Neuron (in vitro differentiated cells): Measurements from ENCODE around the gene DHX40.
"Not testable (repeated sequence)": the region's sequence is repeated elsewhere in the genome, so short reads cannot be mapped to it uniquely, and the experiment has no call there.

ENCODE experiments used
- H2AFZ ChIP-seq: one replicate; pipeline ENCODE4 v1.6.1; 2013; ENCODE audit warnings: low read depth, mild to moderate bottlenecking, inconsistent platforms, low read length, moderate library complexity
- H3K27me3 ChIP-seq: one replicate; pipeline ENCODE4 v1.6.1; 2013; ENCODE audit warnings: low read length; ENCODE audit not compliant: insufficient read depth
- H3K36me3 ChIP-seq: one replicate; pipeline ENCODE4 v1.6.1; 2013; ENCODE audit warnings: low read length; ENCODE audit not compliant: insufficient read depth
- H3K4me1 ChIP-seq: one replicate; pipeline ENCODE4 v1.6.1; 2013; ENCODE audit warnings: low read length; ENCODE audit not compliant: insufficient read depth
- H3K4me3 ChIP-seq: 2 replicates; pipeline ENCODE4 v1.5.1; 2013; ENCODE audit warnings: mild to moderate bottlenecking, low read length, moderate library complexity
- H3K9me3 ChIP-seq: one replicate; pipeline ENCODE4 v1.6.1; 2013; ENCODE audit warnings: low read length

The DHX40 gene, protein sequence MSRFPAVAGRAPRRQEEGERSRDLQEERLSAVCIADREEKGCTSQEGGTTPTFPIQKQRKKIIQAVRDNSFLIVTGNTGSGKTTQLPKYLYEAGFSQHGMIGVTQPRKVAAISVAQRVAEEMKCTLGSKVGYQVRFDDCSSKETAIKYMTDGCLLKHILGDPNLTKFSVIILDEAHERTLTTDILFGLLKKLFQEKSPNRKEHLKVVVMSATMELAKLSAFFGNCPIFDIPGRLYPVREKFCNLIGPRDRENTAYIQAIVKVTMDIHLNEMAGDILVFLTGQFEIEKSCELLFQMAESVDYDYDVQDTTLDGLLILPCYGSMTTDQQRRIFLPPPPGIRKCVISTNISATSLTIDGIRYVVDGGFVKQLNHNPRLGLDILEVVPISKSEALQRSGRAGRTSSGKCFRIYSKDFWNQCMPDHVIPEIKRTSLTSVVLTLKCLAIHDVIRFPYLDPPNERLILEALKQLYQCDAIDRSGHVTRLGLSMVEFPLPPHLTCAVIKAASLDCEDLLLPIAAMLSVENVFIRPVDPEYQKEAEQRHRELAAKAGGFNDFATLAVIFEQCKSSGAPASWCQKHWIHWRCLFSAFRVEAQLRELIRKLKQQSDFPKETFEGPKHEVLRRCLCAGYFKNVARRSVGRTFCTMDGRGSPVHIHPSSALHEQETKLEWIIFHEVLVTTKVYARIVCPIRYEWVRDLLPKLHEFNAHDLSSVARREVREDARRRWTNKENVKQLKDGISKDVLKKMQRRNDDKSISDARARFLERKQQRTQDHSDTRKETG

DNA sequence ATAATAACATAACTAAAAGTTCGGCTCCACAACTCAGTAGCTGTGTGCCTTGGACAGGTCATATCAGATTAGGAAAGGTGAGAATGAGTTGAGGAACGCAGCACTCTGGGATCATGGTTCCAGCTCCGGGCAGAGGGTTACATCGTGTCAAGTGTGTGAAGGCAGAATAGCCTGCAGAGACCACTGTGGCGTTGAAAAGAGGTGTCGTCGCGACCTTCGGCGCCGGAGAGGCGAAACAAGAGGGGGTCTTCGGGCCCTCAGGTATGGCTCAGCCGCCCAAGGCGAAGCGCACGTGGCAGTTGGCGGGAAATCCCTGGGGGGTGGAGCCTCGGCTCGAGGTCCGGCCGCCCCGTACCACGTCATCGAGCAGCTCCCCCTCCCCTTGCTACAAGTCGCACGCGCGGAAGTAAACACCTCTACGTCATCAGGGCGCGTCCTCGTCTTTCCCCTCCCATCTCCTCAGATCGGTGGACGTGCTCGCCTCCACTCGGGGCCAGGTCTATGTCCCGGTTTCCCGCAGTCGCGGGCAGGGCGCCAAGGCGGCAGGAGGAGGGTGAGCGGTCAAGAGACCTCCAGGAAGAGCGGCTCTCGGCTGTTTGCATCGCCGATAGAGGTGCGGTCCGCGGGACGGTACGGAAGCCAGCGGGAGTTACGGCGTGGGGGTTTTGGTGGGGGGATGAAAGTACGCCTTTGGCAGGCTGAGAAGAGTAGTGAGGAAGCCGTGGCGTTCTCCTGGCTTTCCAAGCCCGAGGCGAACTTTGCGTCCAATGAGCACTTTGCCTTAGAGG, at the start of gene DHX40:
Gene DHX40, plus strand, starts transcription at position 440 of the 788 bp plus-strand sequence. Its CDS starts 62 bp downstream, at position 502.
- H2AFZ ChIP-seq, result peak within 1 kb of the TSS; percentile 89
- H3K27me3 ChIP-seq, result no peaks in the 10 kb centered on the region
- no peaks in the 10 kb centered on the region for H3K9me3 ChIP-seq
- peak within 1 kb of the TSS; percentile 86 for H3K4me3 ChIP-seq
- H3K36me3 ChIP-seq, result peaks cover 18% of the 10 kb centered on the region
- peaks cover 7% of the 10 kb centered on the region for H3K4me1 ChIP-seq

DNA sequence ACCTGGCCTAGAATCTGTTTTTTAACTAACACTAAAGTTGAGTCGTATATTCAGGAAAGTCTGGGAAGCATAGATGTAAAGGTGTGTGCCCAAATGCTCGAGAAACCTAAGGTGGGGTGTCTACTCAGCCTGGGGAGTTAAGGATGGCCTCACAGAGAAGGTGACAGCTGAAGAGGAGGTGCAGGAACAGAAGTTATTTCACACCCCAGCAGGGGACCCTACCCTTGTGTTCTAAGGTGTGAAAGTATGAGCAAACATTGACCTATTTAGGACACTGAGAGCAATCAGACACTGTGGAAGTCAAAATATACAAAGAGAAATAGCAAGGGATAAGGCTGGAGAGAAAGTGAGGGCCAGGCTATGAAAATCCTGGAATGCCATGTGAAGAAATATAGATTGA, 49.0 kb upstream of the DHX40 start:
- Histone ChIP-seq H3K27me3 (no peaks in the 10 kb centered on the region), H3K4me3 (no peak overlapping the region), H3K9me3 (no peaks in the 10 kb centered on the region), H3K36me3 (no peaks in the 10 kb centered on the region), H2AFZ (no peak overlapping the region), H3K4me1 (peaks cover 7% of the 10 kb centered on the region)

DNA sequence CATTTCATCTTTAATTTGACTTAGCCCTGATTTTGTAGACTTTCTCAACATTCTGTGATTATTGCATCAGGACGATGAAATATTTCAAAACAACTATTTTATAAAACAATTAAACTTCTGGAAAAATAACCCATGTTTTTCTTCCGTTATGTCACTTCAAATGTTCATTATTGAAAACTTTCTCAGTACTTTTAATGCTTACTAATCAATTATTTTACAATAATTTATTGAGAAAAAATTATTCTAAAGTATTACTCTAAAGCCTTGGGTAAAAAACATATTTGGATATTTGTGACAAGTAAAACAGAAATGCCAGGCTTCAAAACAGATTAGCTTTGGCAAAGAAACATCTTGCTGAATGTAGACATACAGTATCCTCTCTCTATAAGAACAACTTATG, 46.3 kb upstream of the DHX40 start:
- Histone ChIP-seq H3K4me3 (no peak overlapping the region), H3K36me3 (no peaks in the 10 kb centered on the region), H3K4me1 (peaks cover 4% of the 10 kb centered on the region), H3K9me3 (no peaks in the 10 kb centered on the region), H3K27me3 (no peaks in the 10 kb centered on the region), H2AFZ (no peak overlapping the region)

DNA sequence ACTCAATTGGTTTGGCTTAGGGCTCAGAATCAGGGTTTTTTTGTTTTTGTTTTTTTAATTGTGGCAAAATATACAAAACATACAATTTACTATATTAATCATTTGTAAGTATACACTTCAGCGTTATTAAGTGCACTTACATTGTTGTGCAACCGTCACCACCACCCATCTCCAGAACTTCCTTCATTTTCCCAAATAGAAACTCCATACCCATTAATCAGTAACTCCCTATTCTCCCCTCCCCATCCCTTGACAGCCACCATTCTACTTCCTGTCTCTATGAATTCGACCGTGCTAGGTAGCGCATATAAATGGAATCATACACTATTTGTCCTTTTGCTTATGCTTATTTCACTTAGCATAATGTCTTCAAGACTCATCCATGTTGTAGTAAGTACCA, 45.2 kb upstream of the DHX40 start:
- H3K27me3 ChIP-seq, result no peaks in the 10 kb centered on the region
- H3K9me3 ChIP-seq, result no peaks in the 10 kb centered on the region
- H3K4me3 ChIP-seq, result no peak overlapping the region
- H3K4me1 ChIP-seq, result no peaks in the 10 kb centered on the region
- no peak overlapping the region for H2AFZ ChIP-seq
- no peaks in the 10 kb centered on the region for H3K36me3 ChIP-seq

DNA sequence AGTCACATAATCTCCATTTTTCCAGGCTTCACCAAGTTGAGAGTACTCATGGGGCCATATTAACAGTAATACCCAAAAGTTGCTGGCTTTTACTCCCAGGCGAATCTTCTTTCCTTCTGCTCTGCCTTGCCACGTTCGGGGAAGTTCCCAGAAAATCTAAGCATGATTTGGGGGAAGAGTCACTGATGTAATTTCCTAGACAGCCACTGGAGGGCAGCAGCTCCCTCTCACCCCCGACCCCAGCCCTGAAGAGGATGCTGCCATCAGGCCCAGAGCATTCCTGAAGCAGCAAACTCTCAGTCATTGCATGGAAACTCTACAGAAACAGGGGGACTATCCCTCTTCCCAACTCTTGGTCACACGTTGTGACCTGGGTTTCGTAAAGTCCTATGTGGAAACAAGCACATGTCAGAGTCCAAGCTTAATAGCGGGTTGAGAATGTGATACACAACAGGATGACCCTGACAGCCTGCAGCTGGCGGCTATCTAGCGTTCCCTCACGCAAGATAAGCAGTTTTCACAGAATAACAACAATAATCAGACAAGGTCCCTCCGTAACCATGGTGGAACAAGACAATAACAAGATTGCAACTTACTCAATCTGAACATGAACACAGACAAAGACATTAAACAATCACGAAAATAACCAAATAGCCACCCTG, 43.8 kb upstream of the DHX40 start:
- Histone ChIP-seq H3K4me3 (no peak overlapping the region), H3K27me3 (peaks cover 3% of the 10 kb centered on the region), H2AFZ (no peak overlapping the region), H3K36me3 (no peaks in the 10 kb centered on the region), H3K9me3 (no peaks in the 10 kb centered on the region), H3K4me1 (no peaks in the 10 kb centered on the region)

DNA sequence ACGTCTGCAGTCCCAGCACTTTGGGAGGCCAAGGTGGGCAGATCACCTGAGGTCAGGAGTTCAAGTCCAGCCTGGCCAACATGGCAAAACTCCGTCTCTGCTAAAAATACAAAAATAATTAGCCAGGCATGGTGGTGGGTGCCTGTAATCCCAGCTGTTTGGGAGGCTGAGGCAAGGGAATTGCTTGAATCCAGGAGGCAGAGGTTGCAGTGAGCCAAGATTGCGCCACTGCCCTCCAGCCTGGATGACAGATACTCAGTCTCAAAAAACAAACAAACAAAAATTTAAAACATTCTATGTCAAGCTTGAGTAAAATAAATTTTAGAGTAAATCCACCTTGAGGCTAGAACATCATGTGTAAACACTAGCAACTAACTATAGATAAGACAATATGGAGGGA, 40.5 kb upstream of the DHX40 start:
- H3K4me3 ChIP-seq, H3K9me3 ChIP-seq, H2AFZ ChIP-seq, H3K4me1 ChIP-seq, H3K27me3 ChIP-seq, H3K36me3 ChIP-seq: not testable (repeated sequence)

DNA sequence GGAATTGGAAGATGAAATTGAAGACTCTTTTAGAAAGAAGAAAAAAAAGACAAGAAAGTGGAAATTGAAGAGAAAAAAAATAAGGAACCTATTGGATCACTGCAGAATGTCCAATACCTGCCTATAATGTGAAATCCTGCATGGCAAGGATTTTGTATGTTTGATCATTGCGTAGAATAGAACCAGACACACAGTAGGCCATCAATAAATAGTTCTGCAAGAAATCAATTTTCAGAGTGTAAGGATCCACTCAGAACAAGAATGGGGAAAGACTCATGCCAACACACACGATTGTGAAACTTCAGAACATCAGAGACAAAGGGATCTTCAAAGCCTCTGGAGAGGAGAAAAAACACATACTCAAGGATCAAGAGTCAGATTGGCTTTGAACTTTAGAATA, 39.7 kb upstream of the DHX40 start:
- H3K9me3 ChIP-seq, result no peaks in the 10 kb centered on the region
- H3K36me3 ChIP-seq, result no peaks in the 10 kb centered on the region
- H3K27me3 ChIP-seq, result peaks cover 9% of the 10 kb centered on the region
- no peak overlapping the region for H2AFZ ChIP-seq
- no peak overlapping the region for H3K4me3 ChIP-seq
- H3K4me1 ChIP-seq, result no peaks in the 10 kb centered on the region

DNA sequence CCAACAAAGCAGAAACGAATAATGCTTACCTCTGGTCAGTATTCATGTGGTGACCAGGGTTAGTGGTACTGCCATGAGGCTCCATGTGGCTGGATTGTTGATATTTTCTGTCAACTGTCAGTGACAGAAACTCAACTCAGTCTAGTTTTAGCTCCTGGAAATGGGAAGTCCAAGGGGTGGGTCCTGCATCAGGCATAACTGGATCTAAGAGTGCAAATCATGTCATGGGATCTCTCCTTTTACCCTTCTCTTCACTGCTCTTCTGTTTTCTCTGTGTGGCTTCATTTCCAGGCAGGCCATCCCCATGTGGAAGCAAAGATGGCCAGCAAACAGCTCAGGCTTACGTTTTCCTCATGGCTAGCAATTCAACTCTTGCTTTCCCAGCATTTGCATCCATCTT, 39.0 kb upstream of the DHX40 start:
- Histone ChIP-seq H3K9me3 (no peaks in the 10 kb centered on the region), H3K36me3 (no peaks in the 10 kb centered on the region), H3K4me3 (no peak overlapping the region), H2AFZ (no peak overlapping the region), H3K4me1 (no peaks in the 10 kb centered on the region), H3K27me3 (peaks cover 15% of the 10 kb centered on the region)

DNA sequence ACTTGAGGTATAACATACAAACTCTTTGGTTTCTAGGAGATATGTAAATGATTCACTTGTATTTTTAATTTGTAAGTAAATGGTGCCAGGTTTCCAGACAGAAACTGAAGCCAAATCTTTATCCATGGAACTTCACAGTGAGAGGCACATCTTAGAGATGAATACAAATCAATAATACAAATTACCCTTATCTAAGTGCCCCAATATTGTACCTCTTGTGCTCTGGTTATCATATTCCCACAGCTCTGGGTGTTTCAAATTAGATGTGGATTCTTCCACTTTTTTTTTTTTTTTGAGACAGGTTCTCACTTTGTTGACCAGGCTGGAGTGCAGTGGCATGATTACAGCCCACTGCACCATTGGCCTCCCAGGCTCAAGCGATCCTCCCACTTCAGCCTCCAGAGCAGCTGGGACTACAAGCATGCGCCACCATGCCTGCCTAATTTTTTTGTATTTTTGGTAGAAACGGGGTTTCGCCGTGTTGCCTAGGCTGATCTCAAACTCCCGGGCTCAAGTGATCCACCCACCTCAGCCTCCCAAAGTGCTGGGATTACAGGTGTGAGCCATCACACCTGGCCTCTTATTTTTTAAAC, 38.0 kb upstream of the DHX40 start:
- peaks cover 15% of the 10 kb centered on the region for H3K27me3 ChIP-seq
- H3K36me3 ChIP-seq, result no peaks in the 10 kb centered on the region
- no peaks in the 10 kb centered on the region for H3K9me3 ChIP-seq
- H3K4me3 ChIP-seq, result no peak overlapping the region
- H3K4me1 ChIP-seq, result no peaks in the 10 kb centered on the region
- no peak overlapping the region for H2AFZ ChIP-seq

DNA sequence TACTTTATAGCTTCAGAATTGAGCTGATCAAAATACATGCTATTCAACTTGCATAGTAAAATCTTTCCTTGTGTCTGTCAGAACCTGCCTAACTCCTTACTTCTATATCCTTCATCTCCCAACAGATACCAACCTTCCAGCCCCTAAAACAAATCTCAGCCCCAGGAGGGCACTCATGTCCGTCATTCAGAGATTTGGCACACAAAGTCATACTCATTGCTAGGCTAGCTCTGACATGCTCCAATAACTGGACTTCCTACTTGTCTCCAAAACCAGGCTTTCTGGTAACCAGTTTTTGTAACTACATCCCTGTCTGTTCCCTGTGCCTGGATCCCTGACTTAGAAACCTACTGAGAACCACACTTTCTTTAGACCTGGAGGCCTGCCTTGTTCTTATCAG, 37.5 kb upstream of the DHX40 start:
- no peak overlapping the region for H3K4me3 ChIP-seq
- no peak overlapping the region for H2AFZ ChIP-seq
- H3K36me3 ChIP-seq, result no peaks in the 10 kb centered on the region
- no peaks in the 10 kb centered on the region for H3K9me3 ChIP-seq
- H3K4me1 ChIP-seq, result no peaks in the 10 kb centered on the region
- peaks cover 15% of the 10 kb centered on the region for H3K27me3 ChIP-seq

DNA sequence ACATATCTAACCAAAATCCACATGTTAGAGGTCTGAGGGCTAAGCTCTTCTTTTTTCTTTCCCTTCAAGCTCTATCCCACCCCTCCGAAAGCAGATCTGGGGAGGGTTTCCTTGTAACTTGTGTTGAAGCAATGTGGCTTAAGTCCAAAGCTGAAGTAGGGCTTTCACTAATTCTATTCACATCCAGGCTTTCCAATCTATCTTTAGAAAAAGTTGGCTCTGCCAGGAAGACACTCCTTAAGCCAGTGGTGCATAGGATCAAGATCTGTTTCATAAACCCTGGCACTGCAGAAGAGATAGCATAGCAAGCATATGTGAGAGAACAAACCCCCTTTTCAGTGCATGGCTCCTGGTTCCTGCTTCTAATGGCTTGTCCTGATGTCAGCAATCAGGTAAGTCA, 34.9 kb upstream of the DHX40 start:
- Histone ChIP-seq H3K4me3 (no peak overlapping the region), H3K9me3 (no peaks in the 10 kb centered on the region), H3K36me3 (no peaks in the 10 kb centered on the region), H3K27me3 (peaks cover 15% of the 10 kb centered on the region), H3K4me1 (no peaks in the 10 kb centered on the region), H2AFZ (no peak overlapping the region)

DNA sequence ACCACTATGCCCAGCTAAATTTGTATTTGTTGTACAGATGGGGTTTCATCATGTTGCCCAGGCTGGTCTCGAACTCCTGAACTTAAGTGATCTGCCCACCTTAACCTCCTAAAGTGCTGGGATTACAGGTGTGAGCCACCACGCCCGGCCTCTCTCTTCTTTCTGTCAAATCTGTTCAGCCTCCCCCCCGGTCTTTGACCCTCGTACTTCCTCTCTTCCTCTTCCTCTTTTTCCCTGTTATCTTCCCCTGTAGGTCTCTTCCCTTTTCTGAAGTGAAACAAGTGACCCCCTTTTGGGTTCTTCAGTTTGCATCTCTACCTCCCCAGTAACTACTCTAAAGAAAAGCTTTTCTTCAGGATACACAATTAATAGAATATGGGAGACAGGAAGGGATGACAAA, 31.7 kb upstream of the DHX40 start:
- Histone ChIP-seq H3K27me3 (peaks cover 12% of the 10 kb centered on the region), H3K4me1 (no peaks in the 10 kb centered on the region), H2AFZ (no peak overlapping the region), H3K36me3 (no peaks in the 10 kb centered on the region), H3K4me3 (no peak overlapping the region), H3K9me3 (no peaks in the 10 kb centered on the region)
